Endodermal cell (in vitro differentiated cells): ENCODE results near the gene GLIPR1L1. TPM values are rescaled to one million over a fixed set of nuclear protein-coding genes. Genes with fewer than 3 reads are reported as not detected.
"Not testable (repeated sequence)": the region's sequence is repeated elsewhere in the genome, so short reads cannot be mapped to it uniquely, and the experiment has no call there.

ENCODE experiments used
- DNase-seq: peaks from one replicate; pipeline ENCODE4 v3.0.0-alpha.2; 2017
- H3K27ac ChIP-seq: 2 replicates; pipeline ENCODE4 v1.5.1; 2013; ENCODE audit warnings: mild to moderate bottlenecking, low read depth, low read length, moderate library complexity
- H3K27me3 ChIP-seq: 2 replicates; pipeline ENCODE4 v1.6.1; 2013; ENCODE audit warnings: mild to moderate bottlenecking, low read length, moderate library complexity; ENCODE audit not compliant: insufficient read depth, control insufficient read depth, poor library complexity, severe bottlenecking
- H3K36me3 ChIP-seq: 2 replicates; pipeline ENCODE4 v1.7.0; 2013; ENCODE audit warnings: mild to moderate bottlenecking, low read length, moderate library complexity; ENCODE audit not compliant: control insufficient read depth, insufficient read depth
- H3K4me1 ChIP-seq: one replicate; pipeline ENCODE4 v1.7.0; 2013; ENCODE audit warnings: low read length; ENCODE audit not compliant: control insufficient read depth, insufficient read depth
- H3K4me3 ChIP-seq: 2 replicates; pipeline ENCODE4 v1.5.1; 2013; ENCODE audit warnings: mild to moderate bottlenecking, low read length, moderate library complexity
- H3K9ac ChIP-seq: 2 replicates; pipeline ENCODE4 v1.6.1; 2013; ENCODE audit warnings: mild to moderate bottlenecking, low read length, moderate library complexity; ENCODE audit not compliant: poor library complexity, severe bottlenecking; ENCODE audit errors: extremely low read depth
- H3K9me3 ChIP-seq: 2 replicates; pipeline ENCODE4 v1.6.1; 2013; ENCODE audit warnings: mild to moderate bottlenecking, low read length, moderate library complexity; ENCODE audit not compliant: control insufficient read depth
- H3K27ac Mint-ChIP-seq: 2 replicates; pipeline ENCODE4 v1.8.0; 2020; ENCODE audit warnings: mixed read lengths
- H3K27me3 Mint-ChIP-seq: 2 replicates; pipeline ENCODE4 v1.8.0; 2021; ENCODE audit warnings: mild to moderate bottlenecking, mixed read lengths; ENCODE audit not compliant: insufficient read depth
- H3K36me3 Mint-ChIP-seq: 2 replicates; pipeline ENCODE4 v1.8.0; 2020; ENCODE audit warnings: low read depth, mixed read lengths
- H3K4me1 Mint-ChIP-seq: 2 replicates; pipeline ENCODE4 v1.8.0; 2020; ENCODE audit warnings: mixed read lengths
- H3K4me3 Mint-ChIP-seq: 2 replicates; pipeline ENCODE4 v1.8.0; 2020; ENCODE audit warnings: mild to moderate bottlenecking, moderate library complexity, mixed read lengths
- H3K9me3 Mint-ChIP-seq: 2 replicates; pipeline ENCODE4 v1.8.0; 2020; ENCODE audit warnings: mild to moderate bottlenecking, mixed read lengths
- WGBS, 2 experiments: methylation state at CpG; one replicate each; pipeline versions ENCODE4 v1.1.5 to v1.1.7; 2013; ENCODE audit warnings: missing lambda C conversion rate in 2 of 2, mixed read lengths in 1 of 2; ENCODE audit not compliant: insufficient coverage in 1 of 2, insufficient read length in 1 of 2; 5-methylcytosine and 5-hydroxymethylcytosine counted together
- total RNA-seq, 2 donors: library from RNA; stranded (reverse); fragmentation: NEBNext Ultra II Directional in 1 of 2; extraction: Animal tissue kit (Norgen Biotek cat#: 25700) in 1 of 2; gene quantifications; 2 replicates in 1 of 2; 3 replicates in 1 of 2; pipeline ENCODE4 v1.2.1, GENCODE V29; 2021
- TF ChIP-seq, protein P1 (sequence below): fragments of 200-600 bp; sonication (generic); conservative IDR thresholded peaks from 2 replicates; pipeline ENCODE4 v1.5.0; 2021; ENCODE audit warnings: antibody characterized with exemption, mild to moderate bottlenecking

The GLIPR1L1 gene
- total RNA-seq, 2 donors from 2014 or later: 1.3 TPM; not detected in 1

- WGBS, 2 experiments: 89 to 100% methylated on average over 2 to 5 of the region's 5 CpGs
- TF ChIP-seq, protein P1, sequence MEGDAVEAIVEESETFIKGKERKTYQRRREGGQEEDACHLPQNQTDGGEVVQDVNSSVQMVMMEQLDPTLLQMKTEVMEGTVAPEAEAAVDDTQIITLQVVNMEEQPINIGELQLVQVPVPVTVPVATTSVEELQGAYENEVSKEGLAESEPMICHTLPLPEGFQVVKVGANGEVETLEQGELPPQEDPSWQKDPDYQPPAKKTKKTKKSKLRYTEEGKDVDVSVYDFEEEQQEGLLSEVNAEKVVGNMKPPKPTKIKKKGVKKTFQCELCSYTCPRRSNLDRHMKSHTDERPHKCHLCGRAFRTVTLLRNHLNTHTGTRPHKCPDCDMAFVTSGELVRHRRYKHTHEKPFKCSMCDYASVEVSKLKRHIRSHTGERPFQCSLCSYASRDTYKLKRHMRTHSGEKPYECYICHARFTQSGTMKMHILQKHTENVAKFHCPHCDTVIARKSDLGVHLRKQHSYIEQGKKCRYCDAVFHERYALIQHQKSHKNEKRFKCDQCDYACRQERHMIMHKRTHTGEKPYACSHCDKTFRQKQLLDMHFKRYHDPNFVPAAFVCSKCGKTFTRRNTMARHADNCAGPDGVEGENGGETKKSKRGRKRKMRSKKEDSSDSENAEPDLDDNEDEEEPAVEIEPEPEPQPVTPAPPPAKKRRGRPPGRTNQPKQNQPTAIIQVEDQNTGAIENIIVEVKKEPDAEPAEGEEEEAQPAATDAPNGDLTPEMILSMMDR: no peak
- peak; percentile 44 for DNase-seq
- Histone ChIP-seq H3K9ac (no peak overlapping the region), H3K36me3 (no peaks in the 10 kb centered on the region), H3K4me1 (no peaks in the 10 kb centered on the region), H3K4me3 (no peak overlapping the region), H3K9me3 (no peaks in the 10 kb centered on the region), H3K27me3 (no peaks in the 10 kb centered on the region), H3K27ac (no peak overlapping the region)
- Mint-ChIP-seq H3K4me1 (no peaks in the 10 kb centered on the region), H3K27ac (no peak overlapping the region), H3K9me3 (peaks cover 4% of the 10 kb centered on the region), H3K36me3 (no peaks in the 10 kb centered on the region), H3K27me3 (no peaks in the 10 kb centered on the region), H3K4me3 (no peak overlapping the region)
These were observed 7.4 kb downstream of the GLIPR1L1 start for GRCh38 chr12:75341873-75342272.

GRCh38 chr12:75345531-75345930 is 11.1 kb downstream of the GLIPR1L1 start:
- TF ChIP-seq, protein P1: no peak
- Mint-ChIP-seq H3K36me3 (no peaks in the 10 kb centered on the region), H3K27me3 (no peaks in the 10 kb centered on the region), H3K9me3 (peaks cover 4% of the 10 kb centered on the region), H3K4me1 (no peaks in the 10 kb centered on the region), H3K4me3 (no peak overlapping the region), H3K27ac (no peak overlapping the region)
- Histone ChIP-seq H3K9me3 (no peaks in the 10 kb centered on the region), H3K4me1 (peaks cover 4% of the 10 kb centered on the region), H3K36me3 (no peaks in the 10 kb centered on the region), H3K27ac (no peak overlapping the region), H3K9ac (no peak overlapping the region), H3K4me3 (no peak overlapping the region), H3K27me3 (no peaks in the 10 kb centered on the region)
- 40 to 78% methylated on average over 1 of the region's 2 CpGs for WGBS, 2 experiments
- no peak for DNase-seq

DNA sequence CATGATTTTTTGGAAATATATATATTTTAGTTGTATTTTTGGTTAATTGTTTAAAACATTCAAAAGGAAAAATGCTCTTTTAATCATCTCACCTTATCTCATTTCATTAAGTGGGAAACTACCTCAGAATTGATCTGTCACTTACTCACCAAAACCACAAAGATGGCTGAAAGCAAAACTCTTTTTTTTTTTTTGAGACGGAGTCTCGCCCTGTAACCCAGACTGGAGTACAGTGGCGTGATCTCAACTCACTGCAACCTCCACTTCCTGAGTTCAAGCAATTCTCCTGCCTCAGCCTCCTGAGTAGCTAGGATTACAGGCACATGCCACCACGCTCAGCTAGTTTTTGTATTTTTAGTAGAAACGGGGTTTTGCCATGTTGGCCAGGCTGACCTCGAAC is 11.7 kb downstream of the GLIPR1L1 start:
- WGBS, 2 experiments: 92 to 100% methylated on average over 3 to 6 of the region's 6 CpGs
- not testable (repeated sequence) for H3K27ac ChIP-seq, H3K9me3 Mint-ChIP-seq, H3K9me3 ChIP-seq, H3K4me1 ChIP-seq, H3K36me3 ChIP-seq, H3K4me1 Mint-ChIP-seq, H3K27ac Mint-ChIP-seq, H3K9ac ChIP-seq, H3K4me3 ChIP-seq, H3K4me3 Mint-ChIP-seq, H3K27me3 ChIP-seq, H3K27me3 Mint-ChIP-seq, H3K36me3 Mint-ChIP-seq, DNase-seq

DNA sequence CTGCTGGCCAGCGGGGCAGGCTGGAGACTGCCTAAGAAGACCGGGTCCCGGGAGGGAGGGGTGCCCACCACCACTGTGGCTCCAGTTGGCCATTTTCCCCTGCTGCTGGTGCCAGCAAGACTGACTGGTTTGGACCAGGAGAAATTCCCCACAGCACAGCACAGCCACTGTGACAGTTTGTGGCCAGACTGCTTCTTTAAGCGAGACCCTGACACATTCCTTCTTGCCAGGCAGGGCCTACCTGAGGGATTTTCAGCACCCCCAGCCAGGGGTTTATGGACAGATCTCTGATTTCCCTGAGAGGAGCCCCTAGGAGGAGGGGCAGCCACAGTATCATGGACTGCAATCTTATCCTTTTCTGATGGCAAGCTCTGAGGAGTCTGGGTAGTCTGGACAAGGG is 15.5 kb downstream of the GLIPR1L1 start:
- peaks cover 4% of the 10 kb centered on the region for H3K4me1 ChIP-seq
- TF ChIP-seq, protein P1: no peak
- DNase-seq: peak; percentile 61
- H3K27me3 ChIP-seq: no peaks in the 10 kb centered on the region
- H3K9me3 ChIP-seq: peaks cover 3% of the 10 kb centered on the region
- no peak overlapping the region for H3K4me3 ChIP-seq
- H3K27ac Mint-ChIP-seq: no peak overlapping the region
- no peak overlapping the region for H3K27ac ChIP-seq
- no peak overlapping the region for H3K4me3 Mint-ChIP-seq
- H3K36me3 Mint-ChIP-seq: peaks cover under 1% of the 10 kb centered on the region
- H3K4me1 Mint-ChIP-seq: no peaks in the 10 kb centered on the region
- no peak overlapping the region for H3K9ac ChIP-seq
- H3K27me3 Mint-ChIP-seq: no peaks in the 10 kb centered on the region
- peaks cover 11% of the 10 kb centered on the region for H3K9me3 Mint-ChIP-seq
- WGBS, 2 experiments: 93% methylated on average over 4 of the region's 4 CpGs; no CpG with 5 or more reads in 1 of the 2 experiments
- H3K36me3 ChIP-seq: no peaks in the 10 kb centered on the region
